PC-3 (cell line): Measurements from ENCODE around the gene BRINP1. TPM values are rescaled to one million over a fixed set of nuclear protein-coding genes. Genes with fewer than 3 reads are reported as not detected.

ENCODE experiments used
- ATAC-seq: fragments of 200-7000 bp; cut with Tn5 transposase; 2 replicates; pipeline ENCODE4 v1.9.1; 2020; ENCODE audit warnings: mild to moderate bottlenecking, moderate library complexity
- Bru-seq: library from RNA; stranded (reverse); fragments of 400-500 nt; gene quantifications from one replicate; lab custom pipeline; 2021; lab: Mats Ljungman, UMichigan
- BruChase-seq, 2 experiments: library from RNA; stranded (reverse); fragments of 400-500 nt; gene quantifications; one replicate each; lab custom pipeline; 2021; lab: Mats Ljungman, UMichigan
- BruUV-seq: library from RNA; stranded (reverse); fragments of 400-500 nt; replicated peaks from 2 replicates; lab custom pipeline; 2021; lab: Mats Ljungman, UMichigan
- CTCF ChIA-PET: fragments of 300-600 bp; sonication (Branson Sonifier 250); formaldehyde crosslinking; loops from one replicate; lab custom pipeline; 2022; ENCODE audit warnings: antibody characterized with exemption; lab: Charles Lee
- POLR2A ChIA-PET: fragments of 300-600 bp; sonication (Branson Sonifier 250); formaldehyde crosslinking; loops from one replicate; lab custom pipeline; 2022; ENCODE audit warnings: antibody characterized with exemption; ENCODE audit not compliant: unreplicated experiment; lab: Charles Lee
- DNase-seq: peaks from one replicate; pipeline ENCODE4 v3.0.0-alpha.2; 2015
- H2AFZ ChIP-seq: fragments of 300-600 bp; sonication (generic); 2 replicates; pipeline ENCODE4 v1.6.0; 2016; ENCODE audit warnings: antibody characterized with exemption, low read length
- H3F3A ChIP-seq: fragments of 300-600 bp; sonication (generic); one replicate; pipeline ENCODE4 v1.6.0; 2017; ENCODE audit warnings: antibody characterized with exemption, low read length, control low read depth, mild to moderate bottlenecking; ENCODE audit not compliant: unreplicated experiment
- H3K27ac ChIP-seq: fragments of 300-600 bp; sonication (generic); 2 replicates; pipeline ENCODE4 v1.5.1; 2016; ENCODE audit warnings: mild to moderate bottlenecking, low read length
- H3K27me3 ChIP-seq: fragments of 300-600 bp; sonication (generic); 2 replicates; pipeline ENCODE4 v1.6.1; 2016; ENCODE audit warnings: low read length, mixed read lengths
- H3K36me3 ChIP-seq: fragments of 300-600 bp; sonication (generic); 2 replicates; pipeline ENCODE4 v1.6.1; 2016; ENCODE audit warnings: low read depth, mixed run types, low read length, mixed read lengths
- H3K4me1 ChIP-seq: fragments of 300-600 bp; sonication (generic); 2 replicates; pipeline ENCODE4 v1.5.1; 2016; ENCODE audit warnings: low read length; ENCODE audit not compliant: insufficient read depth
- H3K4me2 ChIP-seq: fragments of 300-600 bp; sonication (generic); 2 replicates; pipeline ENCODE4 v1.6.0; 2016; ENCODE audit warnings: low read length
- H3K4me3 ChIP-seq: fragments of 300-600 bp; sonication (generic); 2 replicates; pipeline ENCODE4 v1.5.1; 2016; ENCODE audit warnings: mild to moderate bottlenecking, low read length, mixed read lengths
- H3K79me2 ChIP-seq: fragments of 300-600 bp; sonication (generic); 2 replicates; pipeline ENCODE4 v1.6.1; 2017; ENCODE audit warnings: low read length, mixed read lengths
- H3K9ac ChIP-seq: fragments of 300-600 bp; sonication (generic); 2 replicates; pipeline ENCODE4 v1.6.0; 2016; ENCODE audit warnings: mild to moderate bottlenecking, low read length
- H3K9me2 ChIP-seq: fragments of 300-600 bp; sonication (generic); replicated peaks from 2 replicates; pipeline ENCODE4 v1.6.1; 2016; ENCODE audit warnings: mixed run types, low read length, mixed read lengths
- H3K9me3 ChIP-seq: fragments of 300-600 bp; sonication (generic); 2 replicates; pipeline ENCODE4 v1.6.1; 2016; ENCODE audit warnings: low read length, mixed read lengths
- H4K20me1 ChIP-seq: fragments of 300-600 bp; sonication (generic); 2 replicates; pipeline ENCODE4 v1.6.1; 2016; ENCODE audit warnings: low read length, mixed read lengths
- EZH2 ChIP-seq: fragments of 300-600 bp; sonication (generic); IDR thresholded peaks from one replicate; pipeline ENCODE4 v1.6.1; 2017; ENCODE audit warnings: antibody characterized with exemption, mild to moderate bottlenecking, low read length; ENCODE audit not compliant: unreplicated experiment
- EZH2phosphoT487 ChIP-seq: fragments of 300-600 bp; sonication (generic); IDR thresholded peaks from 2 replicates; pipeline ENCODE4 v1.6.1; 2018; ENCODE audit warnings: mild to moderate bottlenecking, antibody characterized with exemption, low read length, borderline replicate concordance
- intact Hi-C: fragments of 100-400 bp; cut with micrococcal nuclease; formaldehyde crosslinking; loops from 2 replicates; pipeline ENCODE4 v1.9.0; 2023
- long read RNA-seq: library from polyadenylated mRNA; unstranded; transcript quantifications from one replicate; pipeline ENCODE4 v2.0.0, GENCODE V29; 2021; ENCODE audit not compliant: unreplicated experiment
- total RNA-seq: library from RNA; depleted of rRNA; stranded (reverse); fragments of >200 nt; gene quantifications from 2 replicates; pipeline ENCODE4 v1.2.3, GENCODE V29; 2014; rRNA removed
- TF ChIP-seq, protein P1 (sequence below): fragments of 300-600 bp; sonication (generic); conservative IDR thresholded peaks from 2 replicates; pipeline ENCODE4 v1.5.1; 2017; ENCODE audit warnings: antibody characterized with exemption, low read depth, mild to moderate bottlenecking, low read length

The BRINP1 gene, protein sequence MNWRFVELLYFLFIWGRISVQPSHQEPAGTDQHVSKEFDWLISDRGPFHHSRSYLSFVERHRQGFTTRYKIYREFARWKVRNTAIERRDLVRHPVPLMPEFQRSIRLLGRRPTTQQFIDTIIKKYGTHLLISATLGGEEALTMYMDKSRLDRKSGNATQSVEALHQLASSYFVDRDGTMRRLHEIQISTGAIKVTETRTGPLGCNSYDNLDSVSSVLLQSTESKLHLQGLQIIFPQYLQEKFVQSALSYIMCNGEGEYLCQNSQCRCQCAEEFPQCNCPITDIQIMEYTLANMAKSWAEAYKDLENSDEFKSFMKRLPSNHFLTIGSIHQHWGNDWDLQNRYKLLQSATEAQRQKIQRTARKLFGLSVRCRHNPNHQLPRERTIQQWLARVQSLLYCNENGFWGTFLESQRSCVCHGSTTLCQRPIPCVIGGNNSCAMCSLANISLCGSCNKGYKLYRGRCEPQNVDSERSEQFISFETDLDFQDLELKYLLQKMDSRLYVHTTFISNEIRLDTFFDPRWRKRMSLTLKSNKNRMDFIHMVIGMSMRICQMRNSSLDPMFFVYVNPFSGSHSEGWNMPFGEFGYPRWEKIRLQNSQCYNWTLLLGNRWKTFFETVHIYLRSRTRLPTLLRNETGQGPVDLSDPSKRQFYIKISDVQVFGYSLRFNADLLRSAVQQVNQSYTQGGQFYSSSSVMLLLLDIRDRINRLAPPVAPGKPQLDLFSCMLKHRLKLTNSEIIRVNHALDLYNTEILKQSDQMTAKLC
- total RNA-seq (not detected in 2 replicates), Bru-seq, nascent RNA (percentile 0 among the genes with signal in this experiment), BruChase-seq, experiment 1, labeled RNA remaining after a 6-hour chase (percentile 0 among the genes with signal in this experiment), BruChase-seq, experiment 2, labeled RNA remaining after a 2-hour chase (percentile 0 among the genes with signal in this experiment)
- long read RNA-seq = 0 reads

DNA sequence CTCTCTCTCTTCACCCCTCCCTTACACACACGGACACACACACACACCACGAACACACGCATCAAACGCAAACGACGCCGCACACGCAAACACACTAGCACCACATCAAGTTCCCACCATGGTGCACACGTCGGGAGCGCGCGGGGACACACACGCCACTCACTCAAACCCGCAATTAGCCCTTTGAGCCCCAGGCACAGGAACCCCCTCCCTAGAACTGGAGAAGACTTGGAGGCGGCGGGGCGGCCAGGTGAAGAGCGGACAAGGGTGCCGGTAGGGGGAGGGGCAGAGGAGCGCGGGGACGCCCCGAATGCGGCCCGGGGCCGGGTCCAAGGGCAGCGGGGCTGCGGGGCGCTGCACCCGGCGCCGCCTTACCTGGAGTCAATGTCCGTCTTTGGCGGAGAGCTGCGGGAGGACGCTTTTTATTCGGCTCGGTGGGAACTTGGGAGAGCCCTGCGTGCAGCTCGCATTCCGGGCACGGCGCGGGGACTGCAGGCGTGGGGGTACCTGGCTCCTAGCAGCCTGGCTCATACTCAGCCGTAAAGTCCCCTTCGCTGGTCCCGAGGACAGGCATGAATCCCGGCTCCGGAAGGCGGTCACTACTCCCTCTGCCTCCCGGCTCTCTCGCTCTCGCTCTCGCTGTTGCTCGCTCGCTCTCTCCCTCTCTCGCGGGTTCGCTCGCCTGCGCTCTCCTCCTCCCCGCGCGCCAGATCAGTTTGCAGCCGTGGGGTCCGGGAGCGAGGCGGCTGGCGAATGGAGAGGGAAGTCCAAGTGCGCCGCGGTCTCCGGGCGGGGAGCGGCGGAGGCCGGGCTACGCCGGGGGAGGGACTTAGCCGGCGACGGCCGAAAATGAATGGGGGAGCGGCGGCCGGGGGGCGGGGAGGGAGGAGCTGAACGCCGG lies at the start of gene BRINP1:
BRINP1 (minus strand) TSS at position 755 of the 901 bp plus-strand sequence. CDS start 56,080 bp downstream, outside the sequence.
- Histone ChIP-seq H3K4me1 (no peaks in the 10 kb centered on the region), H3K36me3 (no peaks in the 10 kb centered on the region), H2AFZ (no peak within 1 kb of the TSS), H3K9ac (no peak within 1 kb of the TSS), H3K9me3 (no peaks in the 10 kb centered on the region), H4K20me1 (no peaks in the 10 kb centered on the region), H3F3A (no peaks in the 10 kb centered on the region), H3K4me3 (no peak within 1 kb of the TSS), H3K79me2 (no peaks in the 10 kb centered on the region), H3K27me3 (no peaks in the 10 kb centered on the region), H3K4me2 (no peak within 1 kb of the TSS), H3K9me2 (no peaks in the 10 kb centered on the region), H3K27ac (no peak within 1 kb of the TSS)
- ChIA-PET CTCF (no interaction called here), POLR2A (no interaction called here)
- ATAC-seq = no peak
- no TSS peak for BruUV-seq
- no peak for DNase-seq
- TF ChIP-seq EZH2phosphoT487 = no peak
- TF ChIP-seq, protein P1, sequence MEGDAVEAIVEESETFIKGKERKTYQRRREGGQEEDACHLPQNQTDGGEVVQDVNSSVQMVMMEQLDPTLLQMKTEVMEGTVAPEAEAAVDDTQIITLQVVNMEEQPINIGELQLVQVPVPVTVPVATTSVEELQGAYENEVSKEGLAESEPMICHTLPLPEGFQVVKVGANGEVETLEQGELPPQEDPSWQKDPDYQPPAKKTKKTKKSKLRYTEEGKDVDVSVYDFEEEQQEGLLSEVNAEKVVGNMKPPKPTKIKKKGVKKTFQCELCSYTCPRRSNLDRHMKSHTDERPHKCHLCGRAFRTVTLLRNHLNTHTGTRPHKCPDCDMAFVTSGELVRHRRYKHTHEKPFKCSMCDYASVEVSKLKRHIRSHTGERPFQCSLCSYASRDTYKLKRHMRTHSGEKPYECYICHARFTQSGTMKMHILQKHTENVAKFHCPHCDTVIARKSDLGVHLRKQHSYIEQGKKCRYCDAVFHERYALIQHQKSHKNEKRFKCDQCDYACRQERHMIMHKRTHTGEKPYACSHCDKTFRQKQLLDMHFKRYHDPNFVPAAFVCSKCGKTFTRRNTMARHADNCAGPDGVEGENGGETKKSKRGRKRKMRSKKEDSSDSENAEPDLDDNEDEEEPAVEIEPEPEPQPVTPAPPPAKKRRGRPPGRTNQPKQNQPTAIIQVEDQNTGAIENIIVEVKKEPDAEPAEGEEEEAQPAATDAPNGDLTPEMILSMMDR = no peak
- no peak for TF ChIP-seq EZH2
- intact Hi-C loops = no loop called here

DNA sequence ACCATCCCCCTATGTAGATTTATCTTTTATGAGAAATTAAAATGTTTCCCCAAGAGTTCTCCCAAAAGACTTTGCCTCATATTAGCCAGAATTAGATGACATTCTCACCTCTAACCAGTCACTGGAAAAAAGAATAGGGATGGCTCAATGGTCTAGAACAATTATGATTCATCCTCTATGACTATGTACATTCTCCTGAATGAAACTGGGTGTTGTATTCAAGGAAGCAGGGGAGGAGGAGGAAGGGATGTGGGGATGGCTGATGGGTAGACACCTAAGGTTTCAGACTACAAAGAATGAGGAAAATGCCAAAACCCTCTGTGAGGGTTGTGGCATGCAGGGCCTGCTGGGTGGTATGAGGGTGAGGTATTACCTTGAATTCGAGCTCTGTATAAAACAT lies 49.5 kb upstream of the BRINP1 start:
- no peaks in the 10 kb centered on the region for H3K4me1 ChIP-seq
- no peak overlapping the region for H3K27ac ChIP-seq
- no peaks in the 10 kb centered on the region for H3F3A ChIP-seq
- H3K9me3 ChIP-seq = 0 out of 2 replicates have a peak, but pooled peaks cover 2% of the 10 kb centered on the region
- no peak for ATAC-seq
- intact Hi-C loops = no loop called here
- H2AFZ ChIP-seq = no peak overlapping the region
- no peaks in the 10 kb centered on the region for H3K79me2 ChIP-seq
- DNase-seq = no peak
- H3K36me3 ChIP-seq = no peaks in the 10 kb centered on the region
- POLR2A ChIA-PET = no interaction called here
- BruUV-seq = no TSS peak
- CTCF ChIA-PET = no interaction called here
- TF ChIP-seq, protein P1 = no peak
- TF ChIP-seq EZH2phosphoT487 = no peak
- TF ChIP-seq EZH2 = no peak
- no peak overlapping the region for H3K4me3 ChIP-seq
- no peaks in the 10 kb centered on the region for H3K9me2 ChIP-seq
- H3K27me3 ChIP-seq = no peaks in the 10 kb centered on the region
- no peak overlapping the region for H3K4me2 ChIP-seq
- H3K9ac ChIP-seq = no peak overlapping the region
- H4K20me1 ChIP-seq = no peaks in the 10 kb centered on the region
